Activated gamma-delta T cell treated with anti-CD3 and anti-CD28 coated beads, Interleukin-2, amount 50 U/mL, for 16 hours (primary cell): ENCODE data around the gene OR6J1.
"Not testable (repeated sequence)": the region's sequence is repeated elsewhere in the genome, so short reads cannot be mapped to it uniquely, and the experiment has no call there.

Source experiments
- DNase-seq: peaks from one replicate; pipeline ENCODE4 v3.0.0-alpha.2; 2020; ENCODE audit warnings: low read depth

Gene OR6J1

DNA sequence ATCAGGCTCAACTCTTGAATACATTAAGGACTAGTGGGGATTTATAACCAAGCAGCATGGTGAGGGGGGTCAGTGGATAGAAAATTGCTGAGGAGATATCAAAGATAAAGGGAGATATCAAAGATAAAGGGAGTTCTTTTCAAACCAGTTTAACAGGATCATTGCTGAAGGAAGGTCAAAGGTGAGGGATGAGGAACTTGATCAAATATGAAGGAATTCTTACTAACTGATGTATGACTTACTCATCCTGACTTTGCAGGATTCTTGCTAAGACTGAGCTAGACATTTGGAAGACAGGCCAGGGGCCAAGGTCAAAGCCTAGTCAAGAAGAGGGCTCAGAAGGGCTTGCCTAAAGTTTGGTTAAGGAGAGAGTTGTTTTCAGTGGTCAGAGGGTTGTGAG lies 41.3 kb downstream of the OR6J1 start:
- no peak for DNase-seq

GRCh38 chr14:22601996-22602395 lies 42.2 kb downstream of the OR6J1 start:
- no peak for DNase-seq

DNA sequence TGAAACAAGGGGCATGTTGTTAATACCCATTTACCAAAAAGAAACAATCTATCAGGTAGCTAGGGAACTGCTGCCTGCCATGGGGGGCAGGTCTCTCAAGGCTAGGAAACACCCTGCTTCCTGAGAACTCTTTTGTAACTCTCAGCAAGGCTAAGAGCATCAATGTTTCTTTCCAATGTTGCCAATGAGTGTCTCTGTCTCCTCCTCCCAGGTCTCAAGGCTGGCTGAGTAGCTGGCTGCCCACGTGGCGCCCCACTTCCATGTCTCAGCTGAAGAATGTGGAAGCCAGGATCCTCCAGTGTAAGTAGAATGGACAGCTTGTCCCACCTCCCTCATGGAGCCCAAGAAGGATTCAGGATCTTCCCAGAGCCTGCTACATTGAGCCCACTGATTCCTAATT lies 42.7 kb downstream of the OR6J1 start:
- no peak for DNase-seq

DNA sequence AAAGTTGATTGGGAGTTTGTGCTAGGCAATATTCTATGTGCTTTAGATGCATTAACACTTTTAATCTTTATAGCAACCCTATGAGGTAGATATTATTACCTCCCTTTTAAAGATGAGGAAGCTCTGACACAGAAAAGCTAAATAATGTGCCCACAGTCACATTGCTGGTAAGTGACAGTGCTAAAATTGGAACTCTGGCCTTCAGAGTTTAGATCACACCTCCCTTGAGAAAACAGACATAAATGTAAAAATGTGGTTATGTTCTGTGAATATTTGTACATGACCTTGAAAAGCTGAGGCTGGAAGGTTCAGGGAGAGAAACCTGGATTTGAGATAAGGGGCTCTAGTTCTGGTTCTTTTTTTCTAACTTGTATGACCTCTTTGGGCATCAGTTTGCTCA lies 44.1 kb downstream of the OR6J1 start:
- DNase-seq: no peak

- no peak for DNase-seq
These were observed 44.8 kb downstream of the OR6J1 start for GRCh38 chr14:22599349-22599748.

DNA sequence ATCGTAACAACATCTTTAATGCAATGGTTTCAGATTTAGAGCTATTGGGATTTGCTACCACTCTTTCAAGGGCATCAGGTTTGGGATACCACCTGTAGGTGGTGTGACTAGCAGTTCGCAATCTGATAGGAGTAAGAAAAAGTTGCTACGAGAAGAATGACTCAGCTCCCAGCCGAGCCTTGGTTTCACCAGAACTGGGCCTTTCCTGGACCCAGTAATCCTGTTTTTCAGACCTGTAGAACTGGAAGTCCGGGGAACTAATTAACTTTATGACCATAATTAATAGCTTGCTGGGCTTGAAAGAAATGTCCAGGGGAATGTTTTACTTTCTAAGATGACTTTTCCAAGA lies 45.3 kb downstream of the OR6J1 start:
- DNase-seq: no peak

DNA sequence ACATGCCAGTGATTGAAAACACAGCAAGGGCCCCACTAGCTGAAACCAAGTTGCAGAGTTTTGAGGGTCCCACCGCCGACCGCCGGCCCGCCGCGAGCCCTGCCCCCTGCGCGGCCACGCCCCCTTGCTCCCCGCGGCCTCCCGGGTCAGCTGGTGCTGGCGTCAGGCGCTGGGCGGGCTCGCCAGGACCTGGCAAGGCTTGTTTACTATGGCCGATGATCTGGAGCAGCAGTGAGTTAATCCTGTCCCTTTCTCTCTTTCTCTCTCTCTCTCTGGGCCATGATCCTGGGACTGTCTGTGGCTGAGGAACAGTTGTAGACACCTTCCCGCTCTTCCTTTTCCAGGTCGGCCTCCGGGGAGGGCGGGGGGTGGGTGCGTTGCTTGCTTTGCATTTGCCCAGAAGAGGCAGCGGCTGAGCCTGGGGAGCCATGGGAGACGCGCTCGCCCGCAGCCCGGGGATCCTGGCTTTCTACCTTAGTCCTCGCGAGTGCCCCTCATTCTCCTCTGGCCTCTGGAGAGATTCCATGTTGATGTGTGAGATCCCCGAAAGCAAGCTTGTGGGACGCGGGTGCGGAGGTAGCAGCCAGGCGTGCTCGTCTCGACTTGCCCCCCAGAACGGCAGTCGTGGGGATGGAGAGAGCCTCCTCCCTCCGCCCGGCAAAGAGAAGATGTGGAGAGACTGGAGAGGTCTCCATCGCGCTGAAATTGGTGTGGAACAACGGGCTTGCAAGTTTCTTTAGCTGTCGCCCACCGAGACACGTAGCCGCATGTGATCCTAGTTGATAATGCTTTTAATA lies 45.9 kb downstream of the OR6J1 start, which contains the start of gene ABHD4:
ABHD4 (plus strand) TSS at position 202 of the 797 bp plus-strand sequence; CDS start at position 209, 7 bp downstream.
- peak; percentile 34 for DNase-seq

DNA sequence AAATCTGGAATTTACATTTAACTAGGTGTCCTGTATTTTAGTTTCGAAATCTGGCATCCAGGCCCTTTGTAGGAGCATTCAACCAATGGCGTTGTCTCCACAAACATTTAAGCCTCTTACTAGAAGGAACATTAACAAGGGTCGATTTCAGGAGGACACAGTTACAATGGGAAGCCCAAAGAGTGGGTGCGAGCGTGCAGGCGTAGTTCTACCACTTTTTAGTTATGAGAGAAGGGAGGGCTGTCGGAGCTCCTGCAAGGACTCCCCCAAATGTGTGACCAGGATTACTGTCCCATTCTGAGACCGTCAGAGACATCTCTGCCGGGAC lies 46.4 kb downstream of the OR6J1 start:
- no peak for DNase-seq

GRCh38 chr14:22597265-22597664 lies 46.9 kb downstream of the OR6J1 start:
- DNase-seq: no peak

DNA sequence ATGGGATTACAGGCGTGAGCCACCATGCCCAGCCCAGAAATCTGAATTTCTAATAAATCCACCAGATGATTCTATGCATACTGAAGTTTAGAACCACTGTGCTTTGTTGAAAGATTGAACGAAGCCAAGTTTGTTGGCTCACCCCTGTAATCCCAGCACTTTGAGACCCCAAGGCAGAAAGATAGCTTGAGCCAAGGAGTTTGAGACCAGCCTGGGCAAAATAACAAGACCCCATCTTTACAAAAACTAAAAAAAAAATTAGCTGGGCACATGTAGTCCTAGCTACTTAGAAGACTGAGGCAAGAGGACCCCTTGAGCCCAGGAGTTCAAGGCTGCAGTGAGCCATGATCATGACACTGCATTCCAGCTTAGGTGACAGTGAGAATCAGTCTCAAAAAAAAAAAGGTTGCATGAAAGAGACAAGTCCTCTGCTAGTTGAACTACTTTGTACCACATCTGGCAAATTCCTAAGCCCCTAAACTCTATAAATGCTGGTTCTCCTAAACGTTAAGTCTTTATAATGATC lies 47.7 kb downstream of the OR6J1 start:
- no peak for DNase-seq

GRCh38 chr14:22594156-22594716 lies 49.9 kb downstream of the OR6J1 start:
- DNase-seq: no peak

DNA sequence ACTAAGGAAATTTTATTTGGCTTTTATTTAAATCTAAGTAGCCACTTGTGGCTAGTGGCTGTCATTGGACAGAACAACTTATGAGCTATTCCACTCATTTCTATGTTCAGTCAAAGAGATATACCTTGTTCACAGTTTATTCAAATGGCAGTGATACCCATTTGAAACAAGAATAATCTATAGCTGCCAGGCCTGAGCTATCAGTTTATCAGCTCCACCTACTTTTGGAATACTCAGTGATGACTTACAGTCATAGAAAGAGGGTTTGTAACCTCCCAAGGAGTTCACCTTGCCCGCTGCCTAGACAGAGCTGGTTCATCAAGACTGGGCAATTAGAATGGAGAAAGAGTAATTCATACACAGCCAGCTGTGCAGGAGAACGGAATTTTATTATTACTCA lies 50.6 kb downstream of the OR6J1 start:
- no peak for DNase-seq

DNA sequence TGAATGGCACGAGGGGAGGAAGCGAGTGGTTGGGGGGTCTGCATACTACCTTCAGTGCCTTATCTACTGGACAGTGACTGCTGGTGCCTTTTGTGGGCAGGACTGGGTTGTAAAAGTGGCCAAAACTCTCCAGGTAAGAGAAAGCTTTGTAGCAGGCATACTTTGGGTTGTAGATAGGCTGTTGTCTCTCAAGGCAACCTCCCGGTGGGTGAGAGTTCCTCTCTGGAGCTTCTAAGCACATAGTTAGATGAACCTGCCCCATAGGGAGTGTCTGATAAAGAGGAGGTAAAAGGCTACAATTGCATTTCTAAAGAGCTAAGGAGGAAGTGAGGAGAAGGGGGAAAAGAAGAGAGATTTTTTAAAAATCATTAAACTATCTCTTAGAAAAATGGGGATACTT lies 51.0 kb downstream of the OR6J1 start:
- no peak for DNase-seq

DNA sequence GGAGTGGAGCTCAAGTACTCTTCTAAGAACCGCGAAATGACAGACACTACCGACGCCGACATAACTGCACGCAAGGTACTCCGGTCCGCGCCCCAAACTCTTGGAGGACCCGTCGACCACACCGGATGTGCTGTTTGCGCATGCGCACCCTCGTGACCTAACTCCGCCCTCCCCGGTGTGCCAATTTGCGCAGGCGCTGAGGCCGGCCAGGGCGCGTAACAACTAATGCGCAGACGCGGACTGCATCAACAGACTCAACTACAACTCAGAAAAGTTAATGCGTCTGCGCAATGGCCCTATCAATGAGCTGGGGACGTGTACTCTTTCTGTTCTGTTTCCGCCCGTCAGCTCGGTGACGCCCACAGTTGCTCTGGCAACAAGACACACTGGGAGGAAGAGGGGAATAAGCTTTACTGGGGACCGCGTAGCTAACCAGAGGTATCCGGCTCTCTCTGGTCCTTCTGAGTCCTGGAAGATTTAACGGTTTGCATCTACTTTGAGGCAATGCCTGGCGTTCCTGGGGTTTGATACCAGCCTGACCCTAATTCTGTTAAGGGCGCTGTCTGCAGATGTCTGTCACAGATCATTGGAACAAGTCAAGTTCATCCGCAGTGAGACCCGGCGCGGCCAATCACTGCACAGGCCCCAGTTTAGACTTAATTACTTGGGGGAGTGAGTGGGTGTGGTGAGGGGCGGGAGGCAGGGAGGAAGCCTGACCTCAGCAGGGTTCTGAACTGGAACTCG lies 54.9 kb downstream of the OR6J1 start, which contains the start of gene DAD1:
DAD1 (minus strand) TSS at position 129 of the 744 bp plus-strand sequence; CDS start at position 62, 67 bp downstream.
- DNase-seq: peak; percentile 99

DNA sequence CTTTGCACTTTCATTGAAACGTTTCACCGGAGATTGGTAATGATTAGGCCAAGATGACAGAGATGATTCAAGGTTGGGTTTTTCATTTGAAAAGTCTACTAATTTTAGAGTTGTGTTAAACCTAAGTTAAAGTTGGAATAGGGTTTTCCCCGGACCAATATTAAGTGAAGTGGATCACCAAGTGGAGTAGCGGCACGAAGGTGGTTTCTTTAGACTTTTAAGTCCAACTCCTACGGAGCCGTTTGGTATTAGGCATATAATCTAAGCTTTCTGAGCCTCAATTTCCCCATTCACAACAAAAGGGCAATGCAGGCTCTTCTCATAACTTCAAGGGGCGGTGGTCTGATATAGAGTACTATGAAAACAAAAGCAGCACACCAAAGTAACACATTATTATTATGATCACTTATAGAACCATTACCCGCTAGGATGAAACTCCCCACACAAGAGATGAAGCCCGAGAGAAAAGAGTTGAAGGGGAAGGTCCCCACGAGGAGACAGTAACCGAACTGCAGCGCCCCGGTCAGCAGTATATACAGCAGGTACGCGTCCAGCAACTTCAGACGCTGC lies 55.5 kb downstream of the OR6J1 start:
- no peak for DNase-seq

- DNase-seq: not testable (repeated sequence)
These were observed 56.3 kb downstream of the OR6J1 start for GRCh38 chr14:22587677-22588422.

DNA sequence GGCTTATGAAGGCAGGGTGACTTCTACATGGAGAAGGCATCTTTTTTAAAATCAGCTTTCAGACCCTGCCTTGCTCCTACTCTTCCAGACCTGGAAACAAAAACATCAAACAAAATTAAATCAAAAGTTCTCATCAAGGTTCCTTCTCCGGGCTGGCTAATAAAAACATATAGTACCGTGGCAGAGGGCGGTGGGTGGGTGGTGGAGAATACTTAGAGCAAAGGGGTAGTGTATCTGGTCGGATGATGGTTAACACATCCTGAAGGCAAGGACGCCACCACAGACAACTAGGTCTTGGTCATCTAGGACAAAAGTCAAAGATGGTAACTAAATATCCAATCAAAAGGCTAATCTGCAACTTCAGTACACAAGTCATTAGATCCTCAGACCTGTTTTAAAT lies 56.9 kb downstream of the OR6J1 start:
- DNase-seq: no peak

- no peak for DNase-seq
These were observed 60.2 kb downstream of the OR6J1 start for GRCh38 chr14:22583994-22584393.
